HepG2 (cell line): ENCODE results near the gene C4B. TPM values are rescaled to one million over a fixed set of nuclear protein-coding genes. Genes with fewer than 3 reads are reported as not detected.

Experiments used
- AGO1 ChIP-seq: fragments of 200-400 bp; formaldehyde crosslinking; IDR thresholded peaks from 2 replicates; pipeline ENCODE4 v1.6.1; 2017; ENCODE audit warnings: mild to moderate bottlenecking, low read depth, low read length, moderate library complexity; ENCODE audit not compliant: poor library complexity, severe bottlenecking
- AGO2 ChIP-seq: fragments of 200-400 bp; formaldehyde crosslinking; optimal IDR thresholded peaks from 2 replicates; pipeline ENCODE3; 2017; ENCODE audit warnings: mild to moderate bottlenecking, low read depth, low read length, moderate library complexity
- ARID4A ChIP-seq: sonication (generic); formaldehyde crosslinking; IDR thresholded peaks from 2 replicates; pipeline ENCODE4 v1.5.0; 2020; ENCODE audit warnings: mild to moderate bottlenecking, missing genetic modification reagents, borderline replicate concordance
- ATF6 ChIP-seq: sonication (generic); formaldehyde crosslinking; conservative IDR thresholded peaks from 2 replicates; pipeline ENCODE4 v1.4.0; 2020; ENCODE audit warnings: missing genetic modification reagents
- EP300 ChIP-seq, 3 experiments: sonication (generic) in 1 of 3; formaldehyde crosslinking in 1 of 3; IDR thresholded peaks; 2 replicates each; pipeline versions ENCODE4 v1.5.1 to v1.6.1; 2011 to 2020; ENCODE audit warnings: low read depth in 2 of 3, low read length in 2 of 3, borderline replicate concordance in 1 of 3, improper control_type of control experiment in 1 of 3, mild to moderate bottlenecking in 1 of 3, missing genetic modification reagents in 1 of 3, moderate library complexity in 1 of 3
- ESRRA ChIP-seq: sonication (generic); formaldehyde crosslinking; IDR thresholded peaks from 2 replicates; pipeline ENCODE4 v1.5.1; 2020; ENCODE audit warnings: mild to moderate bottlenecking, low read depth, missing genetic modification reagents
- FOXK2 ChIP-seq: fragments of 450-650 bp; IDR thresholded peaks from 2 replicates; pipeline ENCODE4 v1.6.1; 2016
- FOXO1 ChIP-seq: sonication (generic); formaldehyde crosslinking; IDR thresholded peaks from 2 replicates; pipeline ENCODE4 v1.4.0; 2020; ENCODE audit warnings: missing genetic modification reagents
- GFI1 ChIP-seq: sonication (generic); formaldehyde crosslinking; IDR thresholded peaks from 2 replicates; pipeline ENCODE4 v1.5.0; 2020; ENCODE audit warnings: missing genetic modification reagents, mild to moderate bottlenecking, borderline replicate concordance
- HDAC1 ChIP-seq: sonication (generic); formaldehyde crosslinking; IDR thresholded peaks from 2 replicates; pipeline ENCODE4 v1.5.1; 2020; ENCODE audit warnings: mild to moderate bottlenecking, missing genetic modification reagents
- HOXA7 ChIP-seq: sonication (generic); formaldehyde crosslinking; IDR thresholded peaks from 2 replicates; pipeline ENCODE4 v1.8.1; 2022; ENCODE audit warnings: mild to moderate bottlenecking, missing genetic modification reagents, moderate library complexity
- HOXA9 ChIP-seq: sonication (generic); formaldehyde crosslinking; IDR thresholded peaks from 2 replicates; pipeline ENCODE4 v1.8.1; 2022; ENCODE audit warnings: missing genetic modification reagents, mild to moderate bottlenecking, moderate library complexity, borderline replicate concordance
- KDM2A ChIP-seq: sonication (generic); formaldehyde crosslinking; IDR thresholded peaks from 2 replicates; pipeline ENCODE4 v1.4.0; 2020; ENCODE audit warnings: low read depth, missing genetic modification reagents, borderline replicate concordance
- NR3C1 ChIP-seq: sonication (generic); formaldehyde crosslinking; IDR thresholded peaks from 2 replicates; pipeline ENCODE4 v1.4.0; 2020; ENCODE audit warnings: missing genetic modification reagents
- SALL1 ChIP-seq: sonication (generic); formaldehyde crosslinking; IDR thresholded peaks from 2 replicates; pipeline ENCODE4 v1.8.0; 2022; ENCODE audit warnings: mild to moderate bottlenecking, missing genetic modification reagents
- SNAI1 ChIP-seq: sonication (generic); formaldehyde crosslinking; IDR thresholded peaks from 2 replicates; pipeline ENCODE4 v1.5.0; 2020; ENCODE audit warnings: mild to moderate bottlenecking, missing genetic modification reagents, borderline replicate concordance
- ZBTB42 ChIP-seq: sonication (generic); formaldehyde crosslinking; IDR thresholded peaks from 2 replicates; pipeline ENCODE4 v1.5.0; 2020; ENCODE audit warnings: mild to moderate bottlenecking, missing genetic modification reagents
- ZMAT3 ChIP-seq: sonication (generic); formaldehyde crosslinking; conservative IDR thresholded peaks from 2 replicates; pipeline ENCODE4 v1.7.0; 2021; ENCODE audit warnings: missing genetic modification reagents
- ZNF20 ChIP-seq: sonication (generic); formaldehyde crosslinking; IDR thresholded peaks from 2 replicates; pipeline ENCODE4 v1.4.0; 2020; ENCODE audit warnings: mild to moderate bottlenecking, moderate library complexity, missing genetic modification reagents
- ZNF225 ChIP-seq: sonication (generic); formaldehyde crosslinking; IDR thresholded peaks from 2 replicates; pipeline ENCODE4 v1.4.0; 2020; ENCODE audit warnings: mild to moderate bottlenecking, missing genetic modification reagents
- ZNF24 ChIP-seq: fragments of 450-650 bp; IDR thresholded peaks from 2 replicates; pipeline ENCODE4 v1.6.1; 2017; ENCODE audit warnings: antibody characterized with exemption, mild to moderate bottlenecking
- ZNF282 ChIP-seq: fragments of 450-650 bp; IDR thresholded peaks from 2 replicates; pipeline ENCODE4 v1.6.1; 2018; ENCODE audit not compliant: partially characterized antibody
- ZNF30 ChIP-seq: sonication (generic); formaldehyde crosslinking; IDR thresholded peaks from 2 replicates; pipeline ENCODE4 v1.5.0; 2020; ENCODE audit warnings: mild to moderate bottlenecking, missing genetic modification reagents
- ZNF510 ChIP-seq: sonication (generic); formaldehyde crosslinking; IDR thresholded peaks from 2 replicates; pipeline ENCODE4 v1.4.0; 2020; ENCODE audit warnings: low read depth, mild to moderate bottlenecking, missing genetic modification reagents
- ZNF766 ChIP-seq: sonication (generic); formaldehyde crosslinking; IDR thresholded peaks from 2 replicates; pipeline ENCODE4 v1.5.0; 2020; ENCODE audit warnings: missing genetic modification reagents, borderline replicate concordance
- polyA plus RNA-seq, 8 experiments: library from polyadenylated mRNA; depleted of rRNA in 3 of 8; stranded (reverse) in 7 of 8; unstranded in 1 of 8; fragments of >200 nt; fragmentation: Illumina TruSeq in 4 of 8; extraction: Trizol in 4 of 8; gene quantifications; 2 replicates each; pipeline versions ENCODE4 v1.2.1 to v1.2.3, GENCODE V29; 2011 to 2016; ENCODE audit warnings: low read depth in 4 of 8, missing spikeins in 1 of 8, mixed read lengths in 1 of 8; ENCODE audit not compliant: insufficient read depth in 1 of 8
- total RNA-seq, 5 experiments: library from RNA; depleted of rRNA; stranded (reverse); fragments of >200 nt; fragmentation: Illumina TruSeq; extraction: Trizol; gene quantifications; 2 replicates each; pipeline ENCODE4 v1.2.3, GENCODE V29; 2016; ENCODE audit warnings: low read depth in 1 of 5

Gene C4B
- total and polyA plus RNA-seq, 2 of the 13 experiments (the other 11 are each of a cell fraction or from before 2014, with no cell fraction given): 167 to 538 TPM

GRCh38 chr6:31970604-31971271 is 43.9 kb upstream of the C4B start (continued):
- TF ChIP-seq KDM2A (no peak), ZNF20 (CRISPR knock-in tag) (no peak), ATF6 (no peak), AGO2 (peak; percentile 89), SNAI1 (no peak), FOXK2 (no peak), ZBTB42 (CRISPR knock-in tag) (0 out of 2 replicates have a peak, but pooled peaks have one; percentile 51), GFI1 (CRISPR knock-in tag) (no peak), FOXO1 (CRISPR knock-in tag) (no peak), ZNF225 (0 out of 2 replicates have a peak, but pooled peaks have one; percentile 22), ZNF30 (CRISPR knock-in tag) (no peak), ZMAT3 (CRISPR knock-in tag) (0 out of 2 replicates have a peak, but pooled peaks have one; percentile 25), ZNF510 (CRISPR knock-in tag) (no peak), AGO1 (peak; percentile 27), HOXA7 (0 out of 2 replicates have a peak, but pooled peaks have one; percentile 23), ESRRA (CRISPR knock-in tag) (no peak), ZNF24 (no peak), ZNF282 (no peak), HDAC1 (no peak), SALL1 (CRISPR knock-in tag) (no peak), HOXA9 (CRISPR knock-in tag) (peak; percentile 60; the same call in 1 of the 2 replicates), NR3C1 (CRISPR knock-in tag) (no peak), ARID4A (CRISPR knock-in tag) (no peak), ZNF766 (CRISPR knock-in tag) (no peak), EP300 (IDR thresholded peaks at IDR 0.05; ENCODE audit: low read depth in 2 of 2, low read length in 2 of 2) (no peak), EP300 (CRISPR knock-in tag; IDR thresholded peaks at IDR 0.05; ENCODE audit: borderline replicate concordance) (no peak)
